Retinal pigment epithelial cell (primary cell): ENCODE measurements around the gene CCDC40.

Experiments
- DNase-seq: peaks from one replicate; pipeline ENCODE4 v3.0.0-alpha.2; 2010; ENCODE audit warnings: low read depth
- H3K4me3 ChIP-seq: 2 replicates; pipeline ENCODE4 v1.5.1; 2011; ENCODE audit warnings: mild to moderate bottlenecking, low read length, control low read depth, moderate library complexity
- TF ChIP-seq, protein P1 (sequence below): conservative IDR thresholded peaks from 2 replicates; pipeline ENCODE4 v1.5.1; 2011; ENCODE audit warnings: low read depth, low read length, control low read depth, inconsistent platforms

Gene CCDC40

DNA sequence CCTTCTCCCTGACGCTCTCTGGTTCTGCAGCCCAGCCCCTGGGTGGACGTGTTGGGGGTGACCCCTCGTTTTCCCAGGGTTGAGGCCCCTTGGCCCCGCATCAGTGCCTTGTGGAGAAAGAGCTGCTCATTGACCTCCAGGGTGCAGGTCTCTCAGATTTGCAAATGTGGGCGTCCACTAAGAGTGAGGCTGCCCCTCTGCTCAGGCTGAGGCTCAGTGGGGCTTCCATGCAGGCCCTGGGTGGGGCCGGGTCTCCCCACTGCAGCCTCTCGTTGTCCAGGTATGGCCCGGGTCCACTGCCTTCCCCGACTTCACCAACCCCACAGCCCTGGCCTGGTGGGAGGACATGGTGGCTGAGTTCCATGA lies 74.0 kb downstream of the CCDC40 start:
- no peak for DNase-seq
- H3K4me3 ChIP-seq = no peak overlapping the region
- TF ChIP-seq, protein P1, sequence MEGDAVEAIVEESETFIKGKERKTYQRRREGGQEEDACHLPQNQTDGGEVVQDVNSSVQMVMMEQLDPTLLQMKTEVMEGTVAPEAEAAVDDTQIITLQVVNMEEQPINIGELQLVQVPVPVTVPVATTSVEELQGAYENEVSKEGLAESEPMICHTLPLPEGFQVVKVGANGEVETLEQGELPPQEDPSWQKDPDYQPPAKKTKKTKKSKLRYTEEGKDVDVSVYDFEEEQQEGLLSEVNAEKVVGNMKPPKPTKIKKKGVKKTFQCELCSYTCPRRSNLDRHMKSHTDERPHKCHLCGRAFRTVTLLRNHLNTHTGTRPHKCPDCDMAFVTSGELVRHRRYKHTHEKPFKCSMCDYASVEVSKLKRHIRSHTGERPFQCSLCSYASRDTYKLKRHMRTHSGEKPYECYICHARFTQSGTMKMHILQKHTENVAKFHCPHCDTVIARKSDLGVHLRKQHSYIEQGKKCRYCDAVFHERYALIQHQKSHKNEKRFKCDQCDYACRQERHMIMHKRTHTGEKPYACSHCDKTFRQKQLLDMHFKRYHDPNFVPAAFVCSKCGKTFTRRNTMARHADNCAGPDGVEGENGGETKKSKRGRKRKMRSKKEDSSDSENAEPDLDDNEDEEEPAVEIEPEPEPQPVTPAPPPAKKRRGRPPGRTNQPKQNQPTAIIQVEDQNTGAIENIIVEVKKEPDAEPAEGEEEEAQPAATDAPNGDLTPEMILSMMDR = no peak

DNA sequence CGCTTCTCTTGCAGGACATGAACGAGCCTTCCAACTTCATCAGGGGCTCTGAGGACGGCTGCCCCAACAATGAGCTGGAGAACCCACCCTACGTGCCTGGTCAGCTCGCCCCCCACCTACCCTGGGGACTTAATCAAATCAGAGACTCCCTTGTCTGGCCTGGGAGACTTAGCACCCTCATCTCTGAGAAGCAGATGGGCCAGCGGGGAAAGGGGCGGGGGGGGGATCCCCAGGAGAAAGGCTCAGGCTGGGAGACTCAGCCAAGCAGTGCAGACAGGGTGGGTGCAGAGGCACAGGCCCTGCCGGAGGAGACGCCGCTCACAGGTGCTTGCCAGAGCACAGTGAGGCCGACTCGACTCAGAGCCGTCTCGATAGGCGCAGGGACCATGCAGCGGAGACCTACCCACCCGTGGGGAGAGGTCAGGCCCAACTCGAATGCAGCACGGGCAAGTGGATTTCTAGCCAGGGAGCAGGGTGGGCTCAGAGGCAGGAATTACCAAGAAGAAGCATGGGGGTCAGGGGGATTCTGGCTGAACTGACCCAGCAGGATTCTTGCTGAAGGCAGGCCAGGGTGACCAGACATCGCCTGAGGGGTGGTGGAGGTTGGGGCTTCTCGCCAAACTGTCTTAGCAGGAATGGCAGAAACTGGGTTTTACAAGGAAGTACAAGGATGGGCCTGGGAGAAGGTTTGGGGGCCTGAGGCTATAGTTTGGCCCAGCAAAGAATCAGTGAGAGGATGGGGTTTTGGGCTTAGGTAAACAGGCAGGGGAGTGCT lies 74.7 kb downstream of the CCDC40 start:
- no peak overlapping the region for H3K4me3 ChIP-seq
- TF ChIP-seq, protein P1 = no peak
- DNase-seq = no peak

DNA sequence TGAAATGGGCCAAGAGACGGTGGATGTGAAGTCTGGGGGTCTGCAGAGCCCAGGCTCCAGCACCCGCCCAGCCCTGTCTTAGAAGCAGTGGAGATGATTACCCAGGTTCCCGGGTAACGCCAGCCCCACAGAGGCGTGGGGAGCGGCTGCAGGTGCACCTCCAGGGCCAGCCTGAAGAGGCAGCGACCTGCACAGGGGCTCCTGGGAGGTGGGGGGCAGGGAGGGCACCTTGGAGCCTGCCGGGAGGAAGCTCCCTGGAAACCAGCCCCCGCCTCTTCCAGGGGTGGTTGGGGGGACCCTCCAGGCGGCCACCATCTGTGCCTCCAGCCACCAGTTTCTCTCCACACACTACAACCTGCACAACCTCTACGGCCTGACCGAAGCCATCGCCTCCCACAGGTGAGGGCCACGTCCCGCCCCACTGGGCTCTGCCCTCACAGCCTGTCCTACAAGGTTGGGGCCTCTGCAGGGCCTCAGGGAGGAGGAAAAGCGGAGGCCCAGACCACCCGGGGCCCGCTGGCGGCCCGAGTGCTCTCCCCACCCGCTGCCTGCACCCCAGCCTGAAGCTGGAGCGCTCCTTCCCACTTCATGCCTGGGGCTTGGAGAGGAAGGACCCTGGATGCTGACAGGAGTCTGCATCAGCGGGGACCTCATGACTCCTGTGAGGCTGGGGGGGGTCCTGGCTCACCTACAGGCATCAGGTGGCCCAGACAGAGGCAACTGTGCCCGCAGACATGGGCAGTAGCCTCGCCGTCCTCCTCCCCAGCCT lies 75.4 kb downstream of the CCDC40 start:
- DNase-seq = no peak
- H3K4me3 ChIP-seq = no peak overlapping the region
- TF ChIP-seq, protein P1 = no peak

DNA sequence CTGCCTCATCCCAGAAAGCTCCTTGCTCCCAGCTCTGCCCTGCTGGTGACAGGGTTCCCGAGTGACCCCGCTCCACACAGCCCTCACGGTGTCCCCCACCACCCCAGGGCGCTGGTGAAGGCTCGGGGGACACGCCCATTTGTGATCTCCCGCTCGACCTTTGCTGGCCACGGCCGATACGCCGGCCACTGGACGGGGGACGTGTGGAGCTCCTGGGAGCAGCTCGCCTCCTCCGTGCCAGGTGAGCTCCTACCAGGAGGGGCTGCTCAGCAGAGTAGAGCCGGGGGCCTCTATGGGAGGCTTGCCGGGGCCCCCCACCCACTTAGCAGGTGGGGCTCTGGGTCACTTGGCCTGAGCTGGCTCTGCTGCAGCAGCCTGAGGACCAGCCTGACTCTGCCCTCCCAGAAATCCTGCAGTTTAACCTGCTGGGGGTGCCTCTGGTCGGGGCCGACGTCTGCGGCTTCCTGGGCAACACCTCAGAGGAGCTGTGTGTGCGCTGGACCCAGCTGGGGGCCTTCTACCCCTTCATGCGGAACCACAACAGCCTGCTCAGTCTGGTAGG lies 76.1 kb downstream of the CCDC40 start:
- DNase-seq = no peak
- TF ChIP-seq, protein P1 = no peak
- no peak overlapping the region for H3K4me3 ChIP-seq

DNA sequence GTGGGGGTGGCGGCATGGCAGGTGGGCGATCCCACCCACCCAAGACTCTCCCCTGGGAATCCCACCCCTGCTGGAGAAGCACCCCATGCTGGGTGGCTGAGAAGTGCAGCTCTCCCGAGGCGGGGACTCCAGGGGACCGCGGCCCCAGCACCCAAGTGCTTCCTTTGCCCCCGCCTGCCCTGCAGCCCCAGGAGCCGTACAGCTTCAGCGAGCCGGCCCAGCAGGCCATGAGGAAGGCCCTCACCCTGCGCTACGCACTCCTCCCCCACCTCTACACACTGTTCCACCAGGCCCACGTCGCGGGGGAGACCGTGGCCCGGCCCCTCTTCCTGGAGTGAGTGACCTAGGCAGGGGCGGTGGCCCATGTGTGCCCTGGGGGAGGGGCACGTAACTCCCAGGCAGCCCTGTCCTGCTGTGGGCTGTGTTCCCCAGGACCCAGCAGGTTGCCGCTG lies 76.6 kb downstream of the CCDC40 start:
- no peak overlapping the region for H3K4me3 ChIP-seq
- TF ChIP-seq, protein P1 = no peak
- DNase-seq = no peak

DNA sequence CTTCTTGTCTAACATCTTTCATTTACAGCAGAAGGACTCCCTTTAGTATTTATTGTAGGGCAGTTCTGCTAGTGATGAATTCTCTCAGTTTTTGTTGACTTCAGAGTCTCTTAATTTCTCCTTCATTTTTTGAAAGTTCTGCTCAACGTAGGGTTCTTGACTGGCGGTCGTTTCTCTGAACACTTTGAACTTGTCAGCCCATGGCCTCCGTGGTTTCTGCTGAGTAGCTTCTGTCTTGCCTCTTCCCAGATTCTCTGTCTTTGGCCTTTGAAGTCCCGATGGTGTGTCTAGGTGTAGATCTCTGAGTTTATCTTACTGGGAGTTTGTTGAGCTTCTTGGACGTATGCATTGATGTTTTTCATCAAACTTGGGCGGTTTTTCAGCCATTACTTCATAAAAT lies 78.3 kb downstream of the CCDC40 start:
- TF ChIP-seq, protein P1 = no peak
- no peak overlapping the region for H3K4me3 ChIP-seq
- DNase-seq = no peak
